Measurements from ENCODE around the gene ATXN1.

DNA sequence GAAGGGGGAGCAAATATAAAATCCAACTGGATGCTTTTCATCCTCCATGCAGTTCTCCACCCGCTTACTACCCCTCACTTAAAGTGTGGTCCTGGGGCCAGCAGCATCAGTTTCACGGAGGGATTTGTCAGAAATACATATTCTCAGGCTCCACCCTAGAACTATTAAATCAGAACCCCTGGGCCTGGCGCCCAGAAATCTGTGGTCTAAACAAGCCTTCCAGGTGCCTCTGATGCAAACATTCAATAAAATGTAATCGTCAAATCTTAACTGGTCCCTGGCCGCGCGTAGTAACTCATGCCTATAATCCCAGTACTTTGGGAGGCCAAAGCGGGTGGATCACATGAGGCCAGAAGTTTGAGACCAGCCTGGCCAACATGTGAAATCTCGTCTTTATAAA is 47.7 kb downstream of the ATXN1 start:
- TF ChIP-seq, protein P1, sequence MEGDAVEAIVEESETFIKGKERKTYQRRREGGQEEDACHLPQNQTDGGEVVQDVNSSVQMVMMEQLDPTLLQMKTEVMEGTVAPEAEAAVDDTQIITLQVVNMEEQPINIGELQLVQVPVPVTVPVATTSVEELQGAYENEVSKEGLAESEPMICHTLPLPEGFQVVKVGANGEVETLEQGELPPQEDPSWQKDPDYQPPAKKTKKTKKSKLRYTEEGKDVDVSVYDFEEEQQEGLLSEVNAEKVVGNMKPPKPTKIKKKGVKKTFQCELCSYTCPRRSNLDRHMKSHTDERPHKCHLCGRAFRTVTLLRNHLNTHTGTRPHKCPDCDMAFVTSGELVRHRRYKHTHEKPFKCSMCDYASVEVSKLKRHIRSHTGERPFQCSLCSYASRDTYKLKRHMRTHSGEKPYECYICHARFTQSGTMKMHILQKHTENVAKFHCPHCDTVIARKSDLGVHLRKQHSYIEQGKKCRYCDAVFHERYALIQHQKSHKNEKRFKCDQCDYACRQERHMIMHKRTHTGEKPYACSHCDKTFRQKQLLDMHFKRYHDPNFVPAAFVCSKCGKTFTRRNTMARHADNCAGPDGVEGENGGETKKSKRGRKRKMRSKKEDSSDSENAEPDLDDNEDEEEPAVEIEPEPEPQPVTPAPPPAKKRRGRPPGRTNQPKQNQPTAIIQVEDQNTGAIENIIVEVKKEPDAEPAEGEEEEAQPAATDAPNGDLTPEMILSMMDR (IDR thresholded peaks at IDR 0.05) = no peak
- TF ChIP-seq POLR2AphosphoS2 (conservative IDR thresholded peaks at IDR 0.05; ENCODE audit: low read length) (no peak), CHD2 (IDR thresholded peaks at IDR 0.05; ENCODE audit: low read length, partially characterized antibody) (no peak), NFE2L2 (conservative IDR thresholded peaks at IDR 0.05; ENCODE audit: low read length) (no peak), SMC3 (IDR thresholded peaks at IDR 0.05) (no peak)
- TF ChIP-seq, protein P2, sequence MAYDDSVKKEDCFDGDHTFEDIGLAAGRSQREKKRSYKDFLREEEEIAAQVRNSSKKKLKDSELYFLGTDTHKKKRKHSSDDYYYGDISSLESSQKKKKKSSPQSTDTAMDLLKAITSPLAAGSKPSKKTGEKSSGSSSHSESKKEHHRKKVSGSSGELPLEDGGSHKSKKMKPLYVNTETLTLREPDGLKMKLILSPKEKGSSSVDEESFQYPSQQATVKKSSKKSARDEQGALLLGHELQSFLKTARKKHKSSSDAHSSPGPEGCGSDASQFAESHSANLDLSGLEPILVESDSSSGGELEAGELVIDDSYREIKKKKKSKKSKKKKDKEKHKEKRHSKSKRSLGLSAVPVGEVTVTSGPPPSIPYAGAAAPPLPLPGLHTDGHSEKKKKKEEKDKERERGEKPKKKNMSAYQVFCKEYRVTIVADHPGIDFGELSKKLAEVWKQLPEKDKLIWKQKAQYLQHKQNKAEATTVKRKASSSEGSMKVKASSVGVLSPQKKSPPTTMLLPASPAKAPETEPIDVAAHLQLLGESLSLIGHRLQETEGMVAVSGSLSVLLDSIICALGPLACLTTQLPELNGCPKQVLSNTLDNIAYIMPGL (CRISPR knock-in tag; IDR thresholded peaks at IDR 0.05; ENCODE audit: borderline replicate concordance) = no peak
- TF ChIP-seq, protein P3, sequence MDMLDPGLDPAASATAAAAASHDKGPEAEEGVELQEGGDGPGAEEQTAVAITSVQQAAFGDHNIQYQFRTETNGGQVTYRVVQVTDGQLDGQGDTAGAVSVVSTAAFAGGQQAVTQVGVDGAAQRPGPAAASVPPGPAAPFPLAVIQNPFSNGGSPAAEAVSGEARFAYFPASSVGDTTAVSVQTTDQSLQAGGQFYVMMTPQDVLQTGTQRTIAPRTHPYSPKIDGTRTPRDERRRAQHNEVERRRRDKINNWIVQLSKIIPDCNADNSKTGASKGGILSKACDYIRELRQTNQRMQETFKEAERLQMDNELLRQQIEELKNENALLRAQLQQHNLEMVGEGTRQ (IDR thresholded peaks at IDR 0.05) = no peak
